Measurements from ENCODE around the gene UGT1A3.

- TF ChIP-seq EZH2phosphoT487 (IDR thresholded peaks at IDR 0.05; ENCODE audit: insufficient read depth, low read depth) (no peak), EZH2 (IDR thresholded peaks at IDR 0.05; ENCODE audit: insufficient read depth, poor library complexity, severe bottlenecking) (no peak)
These were observed 10.3 kb upstream of the UGT1A3 start, which contains the start of gene UGT1A4 for GRCh38 chr2:233718552-233718951.
